NOMO-1 treated with dmso at 0.1 percent for 144 hours (cell line): ENCODE measurements around the gene NAP1L5.

Experiments
- DNase-seq: peaks from one replicate; lab custom pipeline; 2025; ENCODE audit not compliant: unreplicated experiment; lab: John Stamatoyannopoulos, UW

NAP1L5 gene

GRCh38 chr4:88661739-88662138 is 35.9 kb downstream of the NAP1L5 start:
- no peak for DNase-seq

DNA sequence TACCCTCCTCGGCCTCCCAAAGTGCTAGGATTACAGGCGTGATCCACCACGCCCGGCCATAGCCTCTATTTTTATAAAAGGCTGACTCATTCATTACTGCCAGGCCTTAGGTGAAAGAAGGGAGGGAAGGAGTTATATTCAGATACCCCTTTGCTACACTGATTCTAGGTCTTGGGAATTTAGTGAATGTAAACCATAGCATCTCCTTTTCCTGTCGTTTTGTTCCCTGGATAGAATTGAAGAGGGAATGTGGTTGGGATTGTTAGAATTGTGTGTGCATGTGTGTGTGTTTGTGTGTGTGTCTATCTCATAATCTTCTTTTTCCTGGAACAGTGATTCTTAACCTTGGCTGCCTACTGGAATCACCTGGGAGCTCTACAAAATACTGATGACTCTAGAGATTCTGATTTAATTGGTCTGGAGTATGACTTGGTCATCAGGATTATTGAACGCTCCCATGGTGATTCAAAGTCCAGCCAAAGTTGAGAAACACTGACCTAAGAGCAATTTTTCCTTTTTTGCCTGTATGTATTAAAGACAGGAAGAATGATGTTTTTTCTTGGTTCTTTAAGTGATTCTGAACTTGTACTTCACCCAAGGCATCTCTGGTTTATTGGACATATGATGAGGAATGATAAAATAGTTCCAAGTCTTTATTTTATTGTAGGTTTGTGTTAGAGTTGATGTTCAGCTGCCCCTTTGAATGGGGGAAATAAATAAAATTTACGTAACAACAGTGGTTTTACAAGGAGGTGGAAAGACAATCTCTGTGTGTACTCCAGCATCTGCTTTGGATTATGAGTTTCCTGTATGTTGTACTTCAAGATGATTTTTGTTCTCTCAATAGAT is 37.0 kb downstream of the NAP1L5 start:
- no peak for DNase-seq

- no peak for DNase-seq
These were observed 37.8 kb downstream of the NAP1L5 start for GRCh38 chr4:88659890-88660208.

DNA sequence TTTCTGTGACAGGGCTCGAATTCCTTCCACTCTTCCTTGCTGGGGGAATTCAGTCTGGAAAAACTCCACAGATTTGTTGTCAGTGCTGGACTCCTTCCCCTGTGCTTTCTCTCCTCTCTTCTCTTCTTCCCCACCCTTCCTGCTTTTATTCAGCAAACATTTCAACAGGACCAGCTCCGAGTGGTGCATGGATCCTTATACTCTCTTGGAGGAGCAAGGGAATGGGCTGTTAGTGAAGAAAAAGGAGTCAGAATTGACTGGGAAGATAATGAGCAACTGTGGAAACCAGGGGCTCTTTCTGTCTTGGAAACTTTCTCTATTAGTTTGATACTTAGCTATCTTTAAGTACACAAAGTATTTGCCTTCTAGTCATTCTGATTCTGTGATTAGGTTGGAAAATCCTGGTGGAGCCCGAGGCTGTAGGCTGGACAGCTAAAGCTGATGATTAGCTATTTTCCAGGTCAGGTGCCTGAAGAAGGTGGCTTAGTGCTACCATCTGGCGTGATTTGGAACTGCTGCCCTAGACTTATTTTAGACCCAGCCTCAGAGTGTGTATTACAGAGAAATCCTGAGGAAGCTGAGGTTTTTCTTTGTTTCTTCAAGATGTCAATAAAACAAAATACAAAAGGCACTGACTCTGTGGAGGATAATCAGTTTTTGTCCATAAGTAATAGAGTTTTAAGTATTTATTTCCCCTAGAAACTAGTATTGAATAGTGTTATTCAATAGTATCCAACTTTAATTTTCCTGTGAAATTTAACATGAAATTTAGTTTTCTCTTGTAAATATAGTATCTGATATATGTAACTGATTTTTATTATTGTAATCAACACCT is 38.4 kb downstream of the NAP1L5 start:
- no peak for DNase-seq

- no peak for DNase-seq
These were observed 42.4 kb downstream of the NAP1L5 start for GRCh38 chr4:88655226-88655625.

GRCh38 chr4:88653371-88653946 is 44.2 kb downstream of the NAP1L5 start:
- no peak for DNase-seq

DNA sequence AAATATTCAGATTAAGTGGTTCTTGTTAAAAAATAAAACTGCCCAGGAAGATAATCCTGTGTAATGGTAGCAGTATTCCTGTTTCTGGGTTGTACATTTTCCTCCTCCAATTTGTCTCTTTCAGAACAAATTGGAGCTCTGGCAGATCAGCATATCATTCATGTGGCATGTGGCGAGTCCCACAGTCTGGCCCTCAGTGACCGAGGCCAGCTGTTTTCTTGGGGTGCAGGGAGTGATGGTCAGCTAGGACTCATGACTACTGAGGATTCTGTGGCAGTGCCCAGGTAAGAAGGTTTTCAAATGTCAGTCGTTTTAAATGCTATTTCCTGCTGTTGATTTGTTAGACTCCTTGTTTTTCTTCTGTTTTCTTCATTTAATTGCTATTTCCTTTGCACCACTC is 47.9 kb downstream of the NAP1L5 start:
- DNase-seq: no peak

GRCh38 chr4:88646528-88647280 is 50.9 kb downstream of the NAP1L5 start:
- no peak for DNase-seq

GRCh38 chr4:88645994-88646393 is 51.6 kb downstream of the NAP1L5 start:
- no peak for DNase-seq
